Endodermal cell (in vitro differentiated cells): ENCODE results near the gene PLEKHG4B. TPM values are rescaled to one million over a fixed set of nuclear protein-coding genes. Genes with fewer than 3 reads are reported as not detected.
A peak's percentile ranks its signal among the peaks of the same experiment; 100 is the strongest.
"Not testable (repeated sequence)": the region's sequence is repeated elsewhere in the genome, so short reads cannot be mapped to it uniquely, and the experiment has no call there.

Experiments used
- DNase-seq: peaks from one replicate; pipeline ENCODE4 v3.0.0-alpha.2; 2017
- H3K27ac ChIP-seq: 2 replicates; pipeline ENCODE4 v1.5.1; 2013; ENCODE audit warnings: mild to moderate bottlenecking, low read depth, low read length, moderate library complexity
- H3K27me3 ChIP-seq: 2 replicates; pipeline ENCODE4 v1.6.1; 2013; ENCODE audit warnings: mild to moderate bottlenecking, low read length, moderate library complexity; ENCODE audit not compliant: insufficient read depth, control insufficient read depth, poor library complexity, severe bottlenecking
- H3K36me3 ChIP-seq: 2 replicates; pipeline ENCODE4 v1.7.0; 2013; ENCODE audit warnings: mild to moderate bottlenecking, low read length, moderate library complexity; ENCODE audit not compliant: control insufficient read depth, insufficient read depth
- H3K4me1 ChIP-seq: one replicate; pipeline ENCODE4 v1.7.0; 2013; ENCODE audit warnings: low read length; ENCODE audit not compliant: control insufficient read depth, insufficient read depth
- H3K4me3 ChIP-seq: 2 replicates; pipeline ENCODE4 v1.5.1; 2013; ENCODE audit warnings: mild to moderate bottlenecking, low read length, moderate library complexity
- H3K9ac ChIP-seq: 2 replicates; pipeline ENCODE4 v1.6.1; 2013; ENCODE audit warnings: mild to moderate bottlenecking, low read length, moderate library complexity; ENCODE audit not compliant: poor library complexity, severe bottlenecking; ENCODE audit errors: extremely low read depth
- H3K9me3 ChIP-seq: 2 replicates; pipeline ENCODE4 v1.6.1; 2013; ENCODE audit warnings: mild to moderate bottlenecking, low read length, moderate library complexity; ENCODE audit not compliant: control insufficient read depth
- H3K27ac Mint-ChIP-seq: 2 replicates; pipeline ENCODE4 v1.8.0; 2020; ENCODE audit warnings: mixed read lengths
- H3K27me3 Mint-ChIP-seq: 2 replicates; pipeline ENCODE4 v1.8.0; 2021; ENCODE audit warnings: mild to moderate bottlenecking, mixed read lengths; ENCODE audit not compliant: insufficient read depth
- H3K36me3 Mint-ChIP-seq: 2 replicates; pipeline ENCODE4 v1.8.0; 2020; ENCODE audit warnings: low read depth, mixed read lengths
- H3K4me1 Mint-ChIP-seq: 2 replicates; pipeline ENCODE4 v1.8.0; 2020; ENCODE audit warnings: mixed read lengths
- H3K4me3 Mint-ChIP-seq: 2 replicates; pipeline ENCODE4 v1.8.0; 2020; ENCODE audit warnings: mild to moderate bottlenecking, moderate library complexity, mixed read lengths
- H3K9me3 Mint-ChIP-seq: 2 replicates; pipeline ENCODE4 v1.8.0; 2020; ENCODE audit warnings: mild to moderate bottlenecking, mixed read lengths
- CTCF ChIP-seq: fragments of 200-600 bp; sonication (generic); conservative IDR thresholded peaks from 2 replicates; pipeline ENCODE4 v1.5.0; 2021; ENCODE audit warnings: antibody characterized with exemption, mild to moderate bottlenecking
- WGBS, 2 experiments: methylation state at CpG; one replicate each; pipeline versions ENCODE4 v1.1.5 to v1.1.7; 2013; ENCODE audit warnings: missing lambda C conversion rate in 2 of 2, mixed read lengths in 1 of 2; ENCODE audit not compliant: insufficient coverage in 1 of 2, insufficient read length in 1 of 2; 5-methylcytosine and 5-hydroxymethylcytosine counted together
- total RNA-seq, 2 donors: library from RNA; stranded (reverse); fragmentation: NEBNext Ultra II Directional in 1 of 2; extraction: Animal tissue kit (Norgen Biotek cat#: 25700) in 1 of 2; gene quantifications; 2 replicates in 1 of 2; 3 replicates in 1 of 2; pipeline ENCODE4 v1.2.1, GENCODE V29; 2021

The PLEKHG4B gene
- total RNA-seq, 2 donors from 2014 or later = 16.3 to 22.8 TPM

GRCh38 chr5:217494-218456, 125.8 kb downstream of the PLEKHG4B start, which contains the start of the genes CCDC127 and SDHA:
Gene CCDC127 (minus strand): TSS chr5:218153. CDS start chr5:216849, 1,304 bp downstream.
Gene SDHA (plus strand): TSS chr5:218320. CDS start chr5:218356, 36 bp downstream.
- H3K4me1 ChIP-seq, H3K27ac ChIP-seq, H3K9me3 ChIP-seq, H3K36me3 ChIP-seq, H3K9me3 Mint-ChIP-seq, H3K27me3 ChIP-seq, H3K27me3 Mint-ChIP-seq: not testable (repeated sequence)
- peaks cover 24% of the 10 kb centered on the region for H3K4me1 Mint-ChIP-seq
- 0 to 3% methylated on average over 19 to 73 of the region's 75 CpGs for WGBS, 2 experiments
- peak within 1 kb of the TSS; percentile 81 for H3K4me3 Mint-ChIP-seq
- peak; percentile 65 for TF ChIP-seq CTCF
- Histone ChIP-seq H3K9ac (peak within 1 kb of the TSS; percentile 79), H3K4me3 (peak within 1 kb of the TSS; percentile 87)
- H3K36me3 Mint-ChIP-seq = peaks cover 19% of the 10 kb centered on the region
- DNase-seq = peak; percentile 99
- H3K27ac Mint-ChIP-seq = peak within 1 kb of the TSS; percentile 90

GRCh38 chr5:218457-219291, 126.7 kb downstream of the PLEKHG4B start:
- WGBS, 2 experiments = 0 to 1% methylated on average over 30 to 73 of the region's 73 CpGs

More at GRCh38 chr5:218457-219291, 126.7 kb downstream of the PLEKHG4B start:
- peak overlapping the region; percentile 81 for H3K4me3 Mint-ChIP-seq
- Histone ChIP-seq H3K4me1 (no peaks in the 10 kb centered on the region), H3K9ac (peak overlapping the region; percentile 74), H3K36me3 (peaks cover 5% of the 10 kb centered on the region), H3K27ac (no peak overlapping the region), H3K9me3 (no peaks in the 10 kb centered on the region), H3K27me3 (no peaks in the 10 kb centered on the region), H3K4me3 (peak overlapping the region; percentile 87)
- peaks cover 24% of the 10 kb centered on the region for H3K4me1 Mint-ChIP-seq
- H3K27me3 Mint-ChIP-seq = no peaks in the 10 kb centered on the region
- DNase-seq = peak; percentile 81
- H3K9me3 Mint-ChIP-seq = no peaks in the 10 kb centered on the region
- H3K36me3 Mint-ChIP-seq = peaks cover 18% of the 10 kb centered on the region
- peak overlapping the region; percentile 90 for H3K27ac Mint-ChIP-seq
- TF ChIP-seq CTCF = peak; percentile 20
